Measurements from ENCODE around the gene FRRS1L.
"Not testable (repeated sequence)": the region's sequence is repeated elsewhere in the genome, so short reads cannot be mapped to it uniquely, and the experiment has no call there.

Gene FRRS1L

DNA sequence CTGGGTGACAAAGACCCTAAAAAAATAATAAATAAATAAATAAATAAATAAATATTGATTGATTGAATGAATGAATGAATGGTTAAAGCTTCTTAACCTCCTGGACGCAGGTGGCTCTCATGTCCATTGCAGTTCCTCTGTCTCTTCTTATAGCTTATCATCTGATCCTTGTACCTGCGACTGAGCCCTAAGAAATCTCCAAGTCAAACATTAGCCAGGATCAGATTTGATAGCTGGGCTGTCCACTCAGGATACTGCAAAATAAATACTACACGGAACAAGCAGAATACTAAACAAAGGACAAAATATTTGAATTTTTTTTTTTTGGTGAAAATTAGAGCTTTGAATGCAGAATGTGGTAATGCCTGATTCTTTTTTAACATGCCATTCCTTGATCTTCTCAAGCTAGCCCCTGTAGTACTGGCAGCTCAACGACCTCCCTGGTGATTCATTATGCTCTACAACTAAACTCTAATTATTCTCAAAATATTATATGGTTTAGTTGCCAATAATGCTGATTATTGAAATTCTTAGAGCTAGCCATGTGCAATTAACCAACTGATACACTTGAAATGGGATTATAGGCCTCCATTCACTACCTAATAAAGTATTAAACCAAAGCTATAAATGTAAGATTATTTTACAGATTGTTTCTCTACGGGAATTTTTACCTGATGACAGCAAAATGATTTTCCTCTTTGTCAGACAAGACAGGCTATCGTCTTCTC, 37.4 kb downstream of the FRRS1L start:
- no peak for DNase-seq (ENCODE audit: low read depth)

DNA sequence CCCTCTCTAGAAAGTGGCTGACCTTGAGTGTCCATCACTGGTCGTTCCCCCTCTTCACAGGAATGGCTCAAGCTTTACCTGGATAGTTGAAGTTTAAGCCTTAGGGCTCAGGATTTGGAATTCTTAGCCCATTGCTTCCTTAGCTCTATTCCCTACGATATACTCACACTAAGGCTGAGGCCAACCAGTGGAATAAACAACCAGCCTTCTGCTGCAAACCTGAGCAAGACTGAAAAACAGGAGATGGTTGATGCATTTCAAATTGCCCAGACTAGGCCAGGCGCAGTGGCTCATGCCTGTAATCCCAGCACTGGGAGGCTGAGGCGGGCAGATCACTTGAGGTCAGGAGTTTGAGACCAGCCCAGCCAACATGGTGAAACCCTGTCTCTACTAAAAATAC, 40.4 kb downstream of the FRRS1L start:
- DNase-seq (ENCODE audit: low read depth): not testable (repeated sequence)

DNA sequence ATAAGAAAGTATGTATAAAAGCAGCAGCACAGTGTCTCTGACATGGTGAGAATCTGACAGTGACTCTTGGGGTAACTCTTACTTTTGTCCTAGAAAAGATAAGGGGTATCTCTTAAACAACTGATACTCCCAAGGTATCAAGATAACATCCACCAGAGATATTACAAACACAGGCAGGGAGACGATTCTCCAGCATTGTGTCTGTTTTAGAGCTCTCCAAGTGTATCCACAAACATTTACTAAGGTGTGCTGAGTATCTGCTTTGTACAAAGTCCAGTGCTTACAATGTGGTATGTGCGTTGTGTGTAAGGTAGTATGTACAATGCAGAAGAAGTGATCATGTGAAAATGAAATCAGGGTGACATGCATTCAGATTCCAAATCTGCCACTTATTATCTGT, 42.9 kb downstream of the FRRS1L start:
- no peak for DNase-seq (ENCODE audit: low read depth)

DNA sequence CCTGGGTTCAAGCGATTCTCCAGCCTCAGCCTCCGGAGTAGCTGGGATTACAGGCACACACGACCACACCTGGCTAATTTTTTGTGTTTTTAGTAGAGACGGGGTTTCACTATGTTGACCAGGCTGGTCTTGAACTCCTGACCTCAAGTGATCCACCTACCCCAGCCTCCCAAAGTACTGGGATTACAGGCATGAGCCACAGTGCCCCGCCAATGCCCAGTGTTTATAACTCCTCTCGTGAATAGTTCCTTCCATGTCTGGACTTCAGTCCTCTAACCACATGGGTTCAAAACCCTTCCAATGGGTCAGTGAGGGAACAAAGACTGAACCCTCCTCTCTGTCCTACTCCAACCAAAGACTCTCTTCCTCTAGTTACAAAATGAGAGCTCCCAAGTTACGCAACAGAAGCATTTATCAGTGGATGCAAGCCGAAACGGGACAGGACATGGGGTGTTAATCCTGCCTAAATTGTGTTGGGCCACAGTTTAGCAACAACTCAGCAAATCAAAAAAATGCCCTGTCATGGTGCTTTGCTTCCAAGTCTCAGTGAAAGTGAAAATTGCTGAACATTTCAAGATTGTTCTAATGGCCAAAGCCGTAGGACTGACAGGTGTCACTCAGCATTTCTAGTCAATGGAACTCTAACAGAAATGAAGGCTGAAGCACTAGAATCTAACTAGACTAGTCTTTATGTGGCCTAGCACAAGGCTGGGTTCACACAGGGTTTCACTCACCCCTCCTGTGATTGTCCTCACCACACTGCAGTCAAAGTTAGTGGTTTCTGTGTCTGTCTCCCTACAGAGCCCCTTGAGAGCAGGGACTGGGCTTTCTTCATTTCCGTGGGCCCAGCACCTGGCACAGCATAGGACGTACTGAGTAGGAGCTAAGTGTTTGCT, 44.1 kb downstream of the FRRS1L start:
- DNase-seq (ENCODE audit: low read depth): no peak

DNA sequence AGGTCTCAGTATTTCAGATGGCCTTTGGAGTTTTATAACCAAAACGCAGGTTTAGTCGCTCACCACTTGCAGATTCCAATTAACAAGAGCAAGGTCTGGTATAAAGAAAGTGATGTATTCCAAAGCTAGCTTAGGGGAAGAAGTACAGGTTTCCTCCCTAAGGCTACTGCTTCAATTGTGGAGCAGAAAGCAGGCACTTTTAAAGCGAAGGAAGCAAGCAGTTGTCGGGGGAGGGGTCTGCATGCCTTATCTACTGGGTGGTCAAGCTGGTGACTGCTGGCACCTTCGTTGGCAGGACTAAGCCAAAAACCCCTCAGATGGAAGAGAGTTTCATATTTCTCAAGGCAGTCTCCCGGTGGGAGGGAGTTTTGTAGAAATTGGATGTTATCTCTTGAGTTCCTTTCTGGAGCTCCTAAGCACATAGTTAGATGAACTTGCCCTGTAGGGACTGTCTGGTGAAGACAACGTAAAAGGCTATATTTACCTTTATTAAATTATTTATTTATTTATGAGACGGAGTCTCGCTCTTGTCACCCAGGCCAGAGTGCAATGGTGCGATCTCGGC, 45.7 kb downstream of the FRRS1L start:
- DNase-seq (ENCODE audit: low read depth): no peak

DNA sequence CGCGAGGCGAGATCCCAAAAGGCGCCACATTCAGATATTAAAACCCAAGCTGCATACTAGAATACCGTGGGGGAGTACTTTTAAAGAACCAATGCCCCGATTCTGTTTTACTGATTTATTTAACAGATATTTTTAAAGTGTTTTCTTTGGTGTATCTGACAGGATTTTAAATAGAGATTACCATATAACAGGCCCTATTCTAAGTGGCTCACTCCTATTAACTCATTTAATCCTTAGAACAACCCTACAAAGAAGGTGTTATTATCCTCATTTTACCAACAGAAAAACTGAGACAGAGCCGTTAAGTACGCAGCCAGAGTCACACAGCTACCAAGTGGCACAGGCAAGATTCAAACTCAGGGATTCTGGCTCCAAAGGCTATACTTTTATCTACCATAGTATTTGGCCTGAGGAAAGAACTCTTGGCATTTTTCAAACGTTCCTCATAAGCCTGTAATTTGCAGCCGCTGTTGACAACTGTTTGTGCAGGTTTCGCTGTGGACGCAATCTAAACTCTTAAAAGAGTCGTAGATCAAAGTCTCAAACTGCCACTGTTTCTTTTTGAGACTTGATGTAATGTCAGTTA, 46.8 kb downstream of the FRRS1L start:
- no peak for DNase-seq (ENCODE audit: low read depth)

DNA sequence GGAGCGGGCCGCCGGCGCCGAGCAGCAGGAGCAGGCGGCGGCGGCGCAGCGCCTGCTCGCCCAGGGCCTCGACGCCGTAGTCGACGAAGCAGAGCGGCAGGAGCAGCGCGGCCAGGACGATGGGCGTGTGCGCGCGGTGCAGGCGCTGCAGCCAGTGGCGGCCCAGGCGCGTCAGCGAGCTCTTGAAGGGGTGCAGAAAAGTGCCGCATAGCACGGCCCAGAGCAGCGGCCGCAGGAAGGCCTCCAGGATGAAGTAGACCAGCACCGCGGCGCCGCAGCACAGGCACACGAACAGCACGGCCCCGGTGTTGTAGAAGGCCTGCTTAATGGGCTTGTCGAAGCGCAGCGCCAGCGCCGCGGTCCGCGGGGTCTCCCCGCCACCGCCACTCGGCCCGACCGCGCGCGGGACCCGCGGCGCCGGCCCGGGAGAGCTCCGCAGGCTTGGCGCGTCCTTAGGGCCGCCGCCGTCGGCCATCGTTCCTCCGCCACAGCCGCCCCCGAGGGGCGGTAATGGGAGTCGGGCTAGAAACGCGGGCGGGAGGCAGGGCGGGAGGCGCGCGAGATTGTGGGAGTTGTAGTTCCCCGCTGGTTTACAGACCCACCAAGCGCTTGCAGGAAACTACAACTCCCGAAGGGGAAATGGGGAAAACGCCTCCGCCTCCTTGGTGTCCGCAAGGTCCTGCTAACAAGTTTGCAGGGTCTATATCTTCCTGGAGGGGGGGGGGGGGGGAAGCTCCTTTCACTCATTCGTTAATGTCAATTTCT, 47.4 kb downstream of the FRRS1L start, which contains the start of gene TMEM245:
Gene TMEM245 (minus strand): TSS at position 509 of the 765 bp plus-strand sequence. CDS start 34 bp downstream, at position 475.
- peak; percentile 89 for DNase-seq (ENCODE audit: low read depth)

DNA sequence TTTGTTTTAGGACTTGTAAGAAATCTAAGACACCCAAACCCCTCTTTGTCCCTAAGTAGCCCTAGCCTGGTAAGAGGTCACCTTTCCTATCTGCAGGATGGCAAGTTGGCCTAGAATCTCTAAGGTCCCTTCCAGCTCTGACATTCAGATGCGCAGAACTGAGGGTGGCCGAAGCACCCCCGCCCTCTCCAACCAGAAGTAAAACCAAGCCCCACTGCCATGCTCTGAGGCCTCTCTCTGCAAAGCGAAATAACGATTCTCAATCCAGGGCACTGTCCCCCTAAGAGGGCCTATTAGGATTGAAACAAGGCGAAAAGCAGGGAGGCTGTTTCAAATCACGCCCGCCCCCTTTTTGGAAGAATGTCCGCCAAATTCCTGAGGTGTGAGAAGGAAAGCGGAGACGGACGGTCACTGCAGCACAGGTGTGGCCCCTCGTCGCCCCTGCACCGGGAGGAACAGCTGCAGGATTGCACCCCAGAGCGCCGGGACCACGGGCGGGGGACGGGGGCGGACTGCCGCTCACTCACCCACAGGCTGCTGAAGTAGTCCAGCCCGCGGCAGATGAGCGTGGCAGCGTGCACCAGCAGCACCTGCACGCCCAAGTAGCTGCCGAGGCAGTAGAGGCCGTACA, 48.1 kb downstream of the FRRS1L start:
- DNase-seq (ENCODE audit: low read depth): peak; percentile 25

DNA sequence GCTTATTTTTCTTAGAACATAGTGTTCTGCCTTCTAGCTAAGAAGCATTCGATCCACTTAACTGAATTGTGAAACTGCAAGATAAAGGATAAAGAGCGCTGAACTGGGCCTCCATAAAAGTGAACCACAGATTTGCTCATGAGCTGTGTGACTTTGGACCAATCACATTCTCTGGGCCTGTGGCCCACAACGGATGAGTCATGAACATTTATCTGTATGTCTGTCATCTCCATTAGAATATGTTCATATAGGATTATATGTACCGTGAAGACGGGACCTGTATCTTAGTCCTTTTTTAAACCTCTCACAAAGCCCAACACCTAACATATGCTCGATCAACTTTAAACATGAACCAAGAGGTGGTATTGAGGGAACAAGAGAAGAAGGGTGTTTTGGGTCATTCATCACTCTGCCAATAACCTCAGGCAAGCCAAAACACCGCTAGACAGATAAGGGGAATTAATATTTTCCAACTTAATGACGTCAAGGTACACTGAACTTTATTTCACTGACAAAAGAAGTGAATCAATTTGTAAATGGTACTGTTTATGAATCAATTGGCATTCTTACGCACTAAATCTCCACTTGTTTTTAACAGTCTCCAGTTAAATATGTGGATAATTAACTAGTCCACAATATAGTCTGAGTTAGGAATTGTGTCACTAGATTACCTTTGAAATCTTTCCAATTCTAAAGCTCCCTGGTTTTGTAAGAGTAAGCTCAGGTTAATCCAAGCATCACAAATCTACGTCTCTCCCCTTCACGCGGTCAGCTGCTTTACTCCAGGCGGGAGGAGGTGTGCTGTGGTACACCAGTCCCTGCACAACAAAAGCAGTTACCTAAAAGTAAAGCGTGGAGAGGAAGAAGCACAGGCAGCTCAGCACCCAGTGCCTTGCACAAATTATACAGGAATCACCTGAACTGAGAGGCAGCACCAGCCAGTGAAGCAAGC, 48.9 kb downstream of the FRRS1L start:
- DNase-seq (ENCODE audit: low read depth): no peak

DNA sequence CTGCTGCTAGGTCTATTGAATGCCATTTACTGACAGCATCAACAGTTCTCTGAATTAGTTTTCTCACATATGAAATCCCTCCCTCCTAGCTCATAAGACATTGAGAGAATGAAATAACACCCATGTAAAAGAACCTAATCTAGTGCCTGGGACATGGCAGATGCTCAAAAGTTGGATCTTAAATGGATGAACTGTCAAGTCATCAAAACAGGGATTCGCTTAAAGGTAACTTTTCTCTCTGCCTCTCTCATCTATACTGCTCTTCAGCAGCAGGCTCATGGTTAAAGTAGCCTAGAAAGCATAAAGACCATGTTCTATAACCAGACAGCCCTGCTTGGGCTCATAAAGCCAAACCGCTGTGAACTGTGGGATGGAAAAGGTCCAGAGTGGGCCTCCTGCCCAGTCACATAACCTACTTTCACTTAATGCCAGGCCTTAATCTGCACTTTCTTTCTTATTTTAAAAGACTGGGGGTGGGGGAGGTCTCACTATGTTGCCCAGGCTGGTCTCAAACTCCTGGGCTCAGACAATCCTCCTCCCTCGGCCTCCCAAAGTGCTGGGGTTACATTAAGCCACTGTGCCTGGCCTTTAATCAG, 51.0 kb downstream of the FRRS1L start:
- no peak for DNase-seq (ENCODE audit: low read depth)

DNA sequence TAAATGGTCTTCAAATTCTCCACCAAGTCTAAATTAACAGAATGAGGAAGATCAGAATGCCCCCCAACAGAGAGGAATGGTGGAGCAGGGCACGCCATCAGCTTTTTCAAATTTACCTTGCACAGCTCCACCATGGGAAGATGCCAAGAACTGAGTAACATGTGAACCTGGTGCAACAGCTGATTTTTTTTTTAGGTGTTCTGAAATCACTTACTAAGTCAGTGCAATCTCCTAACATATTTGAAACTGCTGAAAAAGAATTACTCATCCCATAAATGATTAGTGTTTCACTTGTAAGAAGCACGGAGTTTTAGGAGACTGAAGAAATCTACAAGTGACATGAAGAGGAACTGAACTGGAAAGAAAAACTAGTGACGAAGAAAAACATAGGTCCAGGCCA, 52.4 kb downstream of the FRRS1L start:
- DNase-seq (ENCODE audit: low read depth): no peak

DNA sequence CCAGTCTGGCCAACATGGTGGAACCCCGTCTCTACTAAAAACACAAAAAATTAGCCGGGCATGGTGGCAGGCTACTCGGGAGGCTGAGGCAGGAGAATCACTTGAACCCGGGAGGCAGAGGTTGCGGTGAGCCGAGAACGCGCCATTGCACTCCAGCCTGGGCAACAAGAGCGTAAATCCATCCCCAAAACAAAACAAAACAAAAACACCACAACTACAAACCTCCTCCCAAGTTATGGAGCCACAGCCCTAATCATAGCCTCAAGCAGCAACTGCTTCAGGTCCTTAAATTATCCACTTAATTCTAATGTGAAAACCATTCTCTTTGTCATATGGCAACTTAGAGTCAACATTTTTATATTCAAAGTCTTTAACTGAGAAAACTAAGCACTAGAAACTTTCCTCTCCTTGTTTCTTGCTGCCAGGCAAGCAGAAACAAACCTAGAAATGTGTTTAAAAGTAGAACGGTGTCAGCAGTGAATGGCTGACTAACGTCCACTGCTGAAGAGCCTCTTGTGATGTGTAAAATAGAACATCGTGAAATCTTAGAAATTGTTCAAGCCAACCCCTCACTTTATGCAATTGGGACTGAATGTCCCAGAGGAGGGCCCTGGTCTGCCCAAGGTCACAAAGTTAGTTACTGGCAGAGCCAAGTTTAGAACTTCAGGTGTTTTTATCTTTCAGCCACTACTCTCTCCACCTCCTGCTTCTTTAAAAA, 53.0 kb downstream of the FRRS1L start:
- no peak for DNase-seq (ENCODE audit: low read depth)

DNA sequence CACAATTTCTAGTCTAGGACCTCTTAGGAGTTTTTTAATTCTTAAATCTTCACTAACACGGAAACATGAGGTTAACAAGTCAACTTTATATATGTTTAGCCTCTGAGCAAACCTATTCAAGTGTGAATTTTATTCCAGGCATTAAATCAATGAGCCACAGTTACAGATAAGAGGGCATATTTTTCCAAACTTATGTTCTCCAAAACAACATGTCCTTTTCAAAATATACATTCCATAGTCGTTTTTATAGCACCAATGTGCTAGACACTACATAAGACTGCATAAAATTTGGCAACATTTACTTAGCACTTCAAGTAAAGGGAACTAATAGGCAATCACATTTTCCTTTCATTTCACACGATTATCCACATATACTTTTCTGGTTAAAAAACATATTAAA, 53.8 kb downstream of the FRRS1L start:
- no peak for DNase-seq (ENCODE audit: low read depth)

DNA sequence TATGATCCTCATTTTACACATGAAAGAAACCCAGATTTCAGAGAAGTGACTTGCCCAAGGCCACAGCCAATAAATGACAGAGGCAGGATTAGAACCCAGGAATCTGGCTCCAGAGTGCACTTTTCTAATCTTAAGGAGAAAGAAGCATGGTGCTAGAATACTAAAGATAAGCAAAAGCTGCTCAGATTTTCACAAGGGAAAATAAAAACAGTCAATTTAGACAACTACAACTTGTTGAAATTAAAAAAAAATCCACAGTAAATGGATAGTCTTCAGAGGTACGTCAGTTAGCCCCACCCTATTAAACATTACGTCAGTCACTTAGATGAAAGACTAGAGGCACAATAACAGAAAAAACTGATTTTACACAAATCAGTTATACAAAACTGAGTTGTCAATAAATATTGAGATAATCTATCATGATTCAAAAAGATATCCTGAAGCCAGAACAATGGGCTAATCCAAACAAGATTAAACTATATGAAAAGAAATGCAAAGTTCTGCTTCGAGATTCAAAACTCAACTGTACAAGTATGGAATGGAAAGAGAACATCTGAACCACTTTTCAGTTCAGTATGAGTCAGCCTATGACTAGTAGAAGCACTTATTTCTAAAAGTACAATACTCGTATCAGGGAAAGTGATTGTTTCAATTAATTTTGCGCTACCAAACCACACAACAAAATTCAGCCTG, 56.6 kb downstream of the FRRS1L start:
- no peak for DNase-seq (ENCODE audit: low read depth)

DNA sequence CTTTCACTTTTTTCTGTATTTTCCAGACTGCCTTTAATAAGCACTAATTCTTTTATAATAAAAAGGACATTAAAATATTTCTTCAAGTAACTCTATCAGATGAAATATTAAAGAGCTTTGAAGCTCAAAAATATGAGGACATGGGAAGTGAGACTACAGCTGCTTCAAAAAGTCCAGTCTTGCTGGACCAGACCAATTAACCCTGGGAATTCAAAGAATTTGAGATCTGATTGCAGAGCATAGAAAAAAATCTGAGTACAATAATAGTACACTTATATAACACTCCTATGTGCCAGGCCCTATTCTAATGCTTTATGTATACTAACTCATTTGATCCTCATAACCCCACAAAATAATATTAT, 57.1 kb downstream of the FRRS1L start:
- DNase-seq (ENCODE audit: low read depth): no peak

DNA sequence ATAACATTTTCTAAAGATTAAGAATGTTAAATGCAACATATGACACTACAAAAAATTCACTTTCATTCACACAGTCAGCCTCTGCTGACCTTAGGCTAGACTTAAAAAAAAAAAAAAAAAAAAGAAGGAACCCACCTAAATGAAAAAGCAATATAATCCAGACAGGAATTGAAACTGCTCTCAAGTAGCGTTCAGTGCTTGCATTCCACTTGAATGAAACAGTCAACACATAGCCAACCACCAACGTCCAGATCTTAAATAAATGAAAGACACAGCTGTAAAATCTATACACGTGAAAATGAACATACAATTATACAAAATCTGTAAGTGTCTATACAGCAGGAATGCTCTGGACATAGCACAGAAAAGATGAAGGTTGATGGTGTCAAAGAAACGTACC, 58.7 kb downstream of the FRRS1L start:
- DNase-seq (ENCODE audit: low read depth): no peak

DNA sequence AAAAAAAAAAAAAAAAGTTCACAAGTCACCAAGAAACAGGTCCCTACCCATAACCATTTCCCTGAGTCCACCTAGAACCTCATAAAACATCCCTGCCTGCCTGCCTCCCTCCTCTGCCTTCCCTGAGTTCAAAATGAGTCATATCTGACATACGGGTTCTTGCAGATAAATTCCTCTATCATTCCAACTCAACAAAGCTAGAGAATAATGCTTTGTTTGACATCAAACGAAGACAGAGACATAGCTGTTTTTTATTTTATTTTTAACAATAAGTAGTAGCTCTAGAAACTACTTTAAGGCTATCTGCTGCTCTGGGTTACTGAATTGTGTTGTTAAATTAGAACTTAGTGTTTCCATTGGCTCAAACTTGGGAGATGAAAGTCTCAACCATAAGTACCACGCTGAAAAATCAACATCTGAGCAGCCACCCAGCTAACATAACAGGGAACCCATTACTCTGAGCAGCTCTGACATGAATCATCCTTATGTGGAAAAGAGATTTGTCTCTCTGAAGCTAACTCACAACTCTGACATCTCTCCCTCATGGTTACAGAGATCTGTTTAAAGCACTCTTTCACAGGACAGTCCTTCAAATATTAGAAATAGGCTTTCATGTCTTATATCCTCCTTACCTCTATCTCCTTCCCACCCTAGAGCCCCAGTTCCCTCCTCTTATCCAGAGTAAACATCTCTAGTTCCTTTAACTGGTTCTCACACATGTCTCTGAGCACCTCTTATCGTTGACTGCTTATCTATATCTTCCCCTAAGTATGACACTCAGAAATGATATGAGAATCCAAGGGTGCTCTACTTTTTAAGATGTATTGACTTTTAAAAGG, 59.4 kb downstream of the FRRS1L start:
- no peak for DNase-seq (ENCODE audit: low read depth)

DNA sequence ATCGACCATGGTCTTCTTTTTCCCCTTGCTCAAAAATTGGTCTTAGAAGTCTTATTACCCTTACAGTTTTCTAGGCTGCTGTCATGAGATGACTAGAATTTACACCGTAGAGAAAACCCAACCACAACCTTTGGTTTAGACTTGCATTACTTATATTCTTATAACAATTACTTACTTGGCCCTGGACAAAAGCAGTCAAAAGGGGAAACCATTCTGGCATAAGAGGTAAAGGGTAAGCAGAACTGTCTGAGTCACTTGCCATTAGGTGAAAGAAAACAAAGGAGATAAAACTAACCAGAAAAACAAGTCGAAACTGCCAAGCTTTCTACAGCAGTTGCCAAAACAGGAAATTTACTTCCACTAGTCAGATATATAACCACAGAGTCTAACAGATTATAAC, 65.2 kb downstream of the FRRS1L start:
- DNase-seq (ENCODE audit: low read depth): no peak

Measured in stimulated activated CD8-positive, alpha-beta memory T cell treated with anti-CD3 and anti-CD28 coated beads, Interleukin-12 subunit alpha, Interleukin-12 subunit beta, amount 100 ng/mL, for 4 hours (primary cell).